HuH-7.5 (cell line): ENCODE data around the gene FRK.

Experiments used
- DNase-seq: peaks from one replicate; pipeline ENCODE4 v3.0.0; 2011; ENCODE audit warnings: low spot score

The FRK gene

GRCh38 chr6:116035616-116036015, 25.1 kb downstream of the FRK start:
- no peak for DNase-seq

DNA sequence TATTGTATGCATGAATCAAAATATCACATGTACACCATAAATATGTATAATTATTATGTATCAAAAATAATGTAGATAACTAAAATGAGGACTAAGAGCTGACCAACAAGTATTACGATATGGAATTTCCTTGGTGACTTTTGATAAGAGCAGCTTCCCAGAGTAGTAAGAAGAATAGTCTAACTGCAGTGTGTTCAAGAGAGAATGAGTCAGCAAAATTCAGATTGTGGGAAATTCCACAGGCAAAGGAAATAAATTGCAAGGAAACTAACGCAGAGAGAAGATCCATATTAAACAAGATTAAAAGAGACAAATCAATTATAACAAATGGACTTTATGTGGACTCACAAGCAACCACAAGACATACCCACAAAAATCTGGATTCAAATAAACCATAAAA, 26.4 kb downstream of the FRK start:
- no peak for DNase-seq

- DNase-seq = no peak
Observed at GRCh38 chr6:116033687-116034303, 26.9 kb downstream of the FRK start.

DNA sequence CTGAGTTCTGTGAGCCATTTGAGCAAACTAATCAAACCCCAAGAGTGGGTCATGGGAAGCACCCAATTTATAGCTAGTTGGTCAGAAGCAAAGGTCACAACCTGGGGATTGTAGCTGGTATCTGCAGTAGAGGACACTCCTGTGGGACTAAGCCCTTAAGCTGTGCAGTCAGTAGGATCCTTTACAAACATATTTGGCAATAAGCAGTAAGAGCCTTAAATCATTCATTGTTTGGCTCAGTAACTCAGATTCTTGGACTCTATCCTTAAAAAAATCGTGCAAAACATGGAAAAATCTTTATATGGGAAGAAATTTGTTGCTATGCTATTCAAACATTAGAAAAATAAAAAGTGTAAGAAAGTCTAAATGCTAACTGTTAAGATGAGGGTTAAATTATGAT, 29.9 kb downstream of the FRK start:
- no peak for DNase-seq

DNA sequence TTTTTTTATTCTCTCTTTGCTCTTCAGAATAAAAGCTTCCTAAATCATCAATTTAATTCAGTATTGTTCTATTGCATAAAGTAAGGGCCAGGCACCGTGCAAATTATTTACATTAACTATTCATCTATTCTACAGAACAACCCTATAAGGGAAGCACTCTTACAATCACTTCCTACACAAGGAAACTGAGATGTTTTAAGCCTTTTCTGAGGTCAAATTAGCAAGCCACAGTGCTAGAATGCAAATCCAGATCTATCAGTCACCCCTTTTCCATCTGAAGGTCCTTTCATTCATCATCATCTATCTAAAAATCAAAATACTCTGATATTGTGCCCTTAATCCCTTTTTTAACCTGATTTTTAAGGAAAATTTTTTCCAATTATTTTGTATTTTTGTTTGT, 31.2 kb downstream of the FRK start:
- DNase-seq = no peak

DNA sequence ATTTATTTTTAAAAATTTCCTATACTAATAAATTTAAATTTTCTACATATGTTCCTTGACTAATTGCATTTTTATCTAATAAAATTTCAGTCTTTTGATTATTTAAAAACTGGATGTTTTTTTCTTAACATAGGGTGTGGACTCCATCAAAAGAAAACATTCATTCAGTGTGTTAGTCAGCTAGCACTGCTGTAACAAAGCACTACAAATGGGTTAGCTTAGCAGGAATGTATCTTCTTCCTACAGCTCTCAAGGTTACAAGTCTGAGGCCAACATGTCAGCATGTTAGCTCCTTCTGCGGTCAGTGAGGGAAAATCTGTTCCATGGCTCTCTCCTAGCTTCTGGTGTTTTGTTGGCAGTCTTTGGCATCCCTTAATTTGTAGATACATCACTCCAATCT, 32.5 kb downstream of the FRK start:
- no peak for DNase-seq

GRCh38 chr6:116027801-116028200, 32.9 kb downstream of the FRK start:
- DNase-seq = no peak

GRCh38 chr6:116025405-116025804, 35.3 kb downstream of the FRK start:
- DNase-seq = no peak

DNA sequence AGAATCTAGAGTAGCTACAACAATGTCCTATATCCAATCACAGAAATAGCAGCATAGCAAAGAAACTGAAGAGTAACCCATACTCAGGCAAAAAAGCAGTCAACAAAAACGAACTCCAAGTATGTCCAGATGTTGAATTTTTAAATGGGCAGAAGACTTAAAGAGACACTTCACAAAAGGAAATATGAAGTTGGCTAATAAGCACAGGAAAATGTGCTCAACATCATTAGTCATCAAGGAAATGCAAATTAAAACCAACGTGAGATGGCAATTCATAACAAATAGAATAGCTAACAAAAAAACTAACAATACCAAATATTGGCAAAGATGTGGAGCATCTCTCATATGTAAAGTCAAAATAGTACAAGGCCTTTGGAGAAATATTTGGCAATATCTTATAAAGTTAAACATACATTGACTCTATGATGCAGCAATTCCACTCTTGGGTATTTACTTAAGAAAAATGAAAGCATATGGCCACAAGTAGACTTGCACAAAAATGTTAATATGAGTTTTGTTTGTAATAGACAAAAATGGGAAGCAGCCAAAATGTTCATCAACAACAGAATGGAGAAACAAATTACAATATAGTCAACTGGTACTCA, 37.7 kb downstream of the FRK start:
- no peak for DNase-seq

DNA sequence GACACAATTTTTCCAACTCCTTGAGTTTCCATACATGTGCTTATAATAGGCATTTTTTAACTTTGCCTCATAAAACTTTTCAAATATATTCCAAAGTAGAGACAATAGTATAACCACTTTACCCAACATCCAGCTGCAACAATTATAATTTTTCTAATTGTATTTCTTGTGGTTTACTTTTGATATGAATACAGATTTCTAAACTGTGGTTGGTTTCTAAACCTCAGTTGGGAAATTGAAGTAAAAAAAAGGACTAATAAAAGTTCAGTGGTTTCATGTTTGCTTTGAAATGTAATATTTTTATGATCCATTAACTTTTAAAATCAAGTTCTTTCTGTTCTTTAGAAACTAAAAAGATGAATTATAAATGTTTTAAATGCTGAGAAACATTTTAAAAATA, 40.0 kb downstream of the FRK start:
- DNase-seq = no peak

DNA sequence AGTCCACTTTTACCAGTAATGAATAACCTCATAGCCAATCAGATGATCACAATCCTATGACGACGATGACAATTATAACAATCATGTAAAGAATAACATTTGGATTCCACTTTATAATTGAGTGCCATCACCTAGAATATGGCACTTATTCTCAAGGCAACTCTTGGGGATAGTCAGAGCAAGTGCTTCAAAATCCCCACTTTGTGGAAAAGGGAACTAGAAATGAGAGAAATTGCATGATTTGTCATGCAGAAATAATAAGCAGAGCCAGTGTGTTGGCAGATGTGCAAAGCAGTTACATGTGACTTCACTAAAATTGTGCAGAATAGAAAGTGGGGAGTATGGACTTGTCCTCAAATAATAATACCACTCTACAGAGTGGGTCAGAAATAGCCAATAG, 41.3 kb downstream of the FRK start:
- no peak for DNase-seq

GRCh38 chr6:116018976-116019375, 41.7 kb downstream of the FRK start:
- DNase-seq = no peak

DNA sequence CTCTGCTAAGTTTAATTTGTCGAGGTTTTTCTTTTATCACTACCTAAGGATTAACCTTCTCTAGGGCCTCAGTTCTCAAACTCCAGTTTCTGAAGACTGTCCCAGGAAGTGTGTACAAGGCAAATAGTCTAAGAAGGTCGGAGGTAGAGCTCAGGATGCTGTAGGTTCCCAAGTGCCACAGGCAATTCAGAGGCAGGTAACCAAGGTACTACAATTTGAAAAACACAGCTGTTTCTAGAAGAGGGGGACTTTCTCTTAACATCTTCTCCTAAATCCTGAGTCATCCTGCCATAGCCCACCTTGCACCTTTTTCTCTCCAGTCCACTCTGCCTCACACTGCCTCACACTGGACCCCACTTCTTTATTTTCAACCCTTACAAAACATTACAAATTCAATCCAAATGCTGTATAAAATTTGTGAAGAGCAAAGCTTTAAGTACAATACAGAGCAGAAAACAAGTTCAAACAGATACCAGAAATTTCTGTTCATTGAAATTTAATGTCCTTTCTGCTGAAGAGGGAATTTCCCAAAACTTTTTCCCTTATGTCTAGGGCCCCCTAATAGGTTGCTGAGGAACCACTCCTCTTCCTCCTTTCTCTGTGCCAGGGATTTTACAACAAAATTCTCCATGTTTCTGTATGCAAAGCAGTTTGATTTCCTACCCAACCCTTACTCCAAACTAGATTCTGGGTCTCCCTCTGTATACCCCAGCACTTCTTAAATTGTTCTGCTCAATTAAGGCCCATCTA, 43.0 kb downstream of the FRK start:
- DNase-seq = no peak

GRCh38 chr6:116016846-116017545, 43.7 kb downstream of the FRK start:
- no peak for DNase-seq

- no peak for DNase-seq
Observed at GRCh38 chr6:116015983-116016382, 44.7 kb downstream of the FRK start.

GRCh38 chr6:116015561-116015960, 45.1 kb downstream of the FRK start:
- no peak for DNase-seq

DNA sequence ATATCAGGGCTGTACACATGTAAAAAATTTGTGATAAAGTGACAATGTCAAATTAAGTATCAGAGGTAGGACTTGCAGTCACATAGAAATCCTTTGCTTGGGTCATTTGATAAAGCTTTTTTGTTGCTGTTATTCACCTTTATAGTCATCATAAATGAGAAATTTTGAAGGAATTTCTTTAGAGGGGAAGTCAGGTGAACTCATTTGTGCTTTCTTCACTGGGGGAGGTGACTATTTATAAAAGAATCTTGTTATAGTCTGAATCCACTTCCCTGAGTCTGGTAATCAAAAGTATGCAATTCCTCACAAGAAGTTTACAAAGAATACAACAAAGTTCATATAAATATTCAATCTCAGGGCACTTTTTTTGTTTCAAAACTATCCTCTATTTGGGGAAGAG, 47.7 kb downstream of the FRK start:
- DNase-seq = no peak

GRCh38 chr6:116012471-116012949, 48.2 kb downstream of the FRK start:
- no peak for DNase-seq

DNA sequence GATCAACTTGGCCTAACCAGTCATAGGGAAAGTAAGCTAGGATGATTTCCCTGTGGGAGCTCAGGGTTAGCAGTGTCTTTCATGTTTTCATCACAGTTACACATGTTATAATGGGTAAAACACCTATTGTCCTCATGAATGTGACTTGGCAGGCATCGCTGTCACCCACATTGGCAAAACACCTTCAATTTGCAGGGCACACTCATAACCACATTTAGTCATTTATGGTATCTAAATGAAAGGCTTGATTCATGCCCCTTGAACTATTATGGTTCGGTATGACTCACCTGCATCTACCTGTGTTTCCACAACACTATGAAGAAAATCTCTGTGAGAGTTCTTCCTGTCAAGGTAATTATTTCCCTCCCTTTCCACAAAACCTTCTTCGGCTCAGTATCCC, 49.2 kb downstream of the FRK start:
- no peak for DNase-seq

GRCh38 chr6:116010790-116011401, 49.8 kb downstream of the FRK start:
- no peak for DNase-seq

DNA sequence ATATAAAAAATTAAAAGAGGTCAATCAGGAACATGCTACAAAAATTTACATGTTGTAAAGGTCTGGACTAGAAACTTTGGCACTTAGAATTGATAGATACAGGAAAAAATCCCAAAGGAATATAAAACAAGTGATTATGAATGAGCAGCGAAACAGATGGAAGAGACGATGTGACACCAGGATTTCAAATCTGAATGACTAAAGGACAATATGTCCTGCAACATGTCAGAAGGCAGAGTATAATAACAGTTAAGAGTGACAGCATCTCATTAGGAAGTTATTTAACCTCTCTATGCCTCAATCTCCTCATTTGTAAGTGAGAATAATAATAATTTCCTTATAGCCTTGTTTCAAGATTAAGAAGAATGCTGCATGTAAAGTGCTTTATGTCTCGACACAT, 50.3 kb downstream of the FRK start:
- DNase-seq = no peak

DNA sequence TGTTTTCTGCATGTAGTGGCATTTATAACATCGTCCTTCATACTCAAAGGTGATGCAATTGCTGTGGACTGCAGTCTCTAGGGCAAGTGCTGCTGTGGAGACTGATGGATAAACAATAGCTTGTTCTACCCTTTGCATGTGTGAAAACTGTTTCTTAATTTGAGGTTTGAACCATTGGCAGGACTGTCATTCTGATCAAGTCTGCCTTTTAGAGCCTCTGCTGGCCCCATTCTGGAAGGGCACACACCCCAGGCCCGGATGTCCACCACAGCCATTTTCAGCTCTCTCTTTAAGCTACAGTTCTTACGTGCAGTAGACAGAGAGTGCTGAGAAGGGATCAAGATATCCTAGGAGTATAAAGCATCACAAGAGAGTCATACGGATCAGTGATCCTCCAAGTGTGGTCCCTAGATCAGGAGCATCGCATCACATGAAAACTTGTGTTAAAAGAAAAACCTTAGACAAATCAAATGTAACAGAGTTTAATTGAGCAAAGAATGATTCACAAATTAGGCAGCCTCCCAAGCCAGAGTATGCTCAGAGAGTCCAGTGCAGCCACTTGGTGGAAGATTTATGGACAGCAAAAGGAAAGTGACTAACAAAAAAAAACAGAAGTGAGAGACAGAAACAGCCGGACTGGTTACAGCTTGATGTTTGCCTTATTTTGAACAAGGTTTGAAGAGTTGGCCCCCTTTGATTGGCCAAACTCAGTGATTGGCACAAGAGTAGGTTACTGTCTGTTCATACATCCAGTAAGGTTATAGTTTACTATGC, 52.0 kb downstream of the FRK start:
- DNase-seq = no peak
